HepG2 (cell line): ENCODE measurements around the gene PIK3R5. TPM values are rescaled to one million over a fixed set of nuclear protein-coding genes. Genes with fewer than 3 reads are reported as not detected.

ENCODE experiments used
- ATAC-seq: fragments of 200-7000 bp; cut with Tn5 transposase; 3 replicates; pipeline ENCODE4 v1.9.1; 2020; ENCODE audit warnings: mild to moderate bottlenecking, moderate library complexity
- BruUV-seq: library from RNA; stranded (reverse); fragments of 400-500 nt; replicated peaks from 2 replicates; lab custom pipeline; 2021; lab: Mats Ljungman, UMichigan
- CTCF ChIA-PET: fragments of 300-600 bp; formaldehyde crosslinking; extraction: SDS; loops from one replicate; lab custom pipeline; 2021; ENCODE audit warnings: low total read pairs, inconsistent platforms, low intra/inter-chr PET ratio; lab: Yijun Ruan, JAX
- POLR2A ChIA-PET: fragments of 350-600 bp; sonication (Branson Sonifier 250); formaldehyde crosslinking; loops from one replicate; lab custom pipeline; 2020; ENCODE audit warnings: antibody characterized with exemption, inconsistent platforms; lab: Yijun Ruan, JAX
- DNase-seq: peaks from one replicate; pipeline ENCODE4 v3.0.0-alpha.2; 2015; ENCODE audit warnings: low spot score
- FAIRE-seq: peaks from 3 replicates; lab custom pipeline; 2011; peaks lifted over from hg19 to GRCh38; lab: Jason Lieb, UNC
- H2AFZ ChIP-seq: one replicate; pipeline ENCODE4 v1.6.1; 2011; ENCODE audit warnings: low read length, inconsistent platforms
- H3K27ac ChIP-seq: fragments of 300-600 bp; 3 replicates; pipeline ENCODE4 v1.8.0; 2011; ENCODE audit warnings: mixed run types, mild to moderate bottlenecking, mixed read lengths, low read length, inconsistent platforms; ENCODE audit not compliant: insufficient read depth; ENCODE audit errors: extremely low read length
- H3K27me3 ChIP-seq, 2 experiments: fragments of 200-600 bp in 1 of 2; 2 replicates in 1 of 2; 3 replicates in 1 of 2; pipeline versions ENCODE4 v1.6.0 to v1.8.0; 2011; ENCODE audit warnings: low read length in 2 of 2, mild to moderate bottlenecking in 2 of 2, moderate library complexity in 2 of 2, inconsistent platforms in 1 of 2; ENCODE audit not compliant: insufficient read depth in 2 of 2, control insufficient read depth in 1 of 2
- H3K36me3 ChIP-seq, 2 experiments: fragments of 200-600 bp in 1 of 2; replicated peaks in 1 of 2; 2 replicates in 1 of 2; 3 replicates in 1 of 2; pipeline versions ENCODE4 v1.5.1 to v1.8.0; 2011; ENCODE audit warnings: low read length in 2 of 2, inconsistent platforms in 1 of 2; ENCODE audit not compliant: insufficient read depth in 2 of 2, control insufficient read depth in 1 of 2
- H3K4me1 ChIP-seq: 2 replicates; pipeline ENCODE4 v1.5.1; 2012; ENCODE audit warnings: low read length, inconsistent platforms; ENCODE audit not compliant: insufficient read depth
- H3K4me2 ChIP-seq: 2 replicates; pipeline ENCODE4 v1.6.0; 2011; ENCODE audit warnings: low read depth, low read length, inconsistent platforms
- H3K4me3 ChIP-seq, 3 experiments: fragments of 200-600 bp in 1 of 3; sonication (generic), shearing (Covaris generic) in 1 of 3; replicated peaks in 1 of 3; 2 replicates each; pipeline ENCODE4 v1.5.1; 2011 to 2016; ENCODE audit warnings: low read length in 3 of 3, inconsistent platforms in 2 of 3, low read depth in 2 of 3, mild to moderate bottlenecking in 2 of 3, control low read depth in 1 of 3, mixed read lengths in 1 of 3; ENCODE audit not compliant: insufficient read depth in 1 of 3
- H3K79me2 ChIP-seq: one replicate; pipeline ENCODE4 v1.6.1; 2011; ENCODE audit warnings: low read length, inconsistent platforms; ENCODE audit not compliant: insufficient read depth
- H3K9ac ChIP-seq: 2 replicates; pipeline ENCODE4 v1.6.0; 2011; ENCODE audit warnings: mild to moderate bottlenecking, low read depth, low read length, inconsistent platforms; ENCODE audit not compliant: insufficient read depth
- H3K9me3 ChIP-seq: 2 replicates; pipeline ENCODE4 v1.5.1; 2012; ENCODE audit warnings: mild to moderate bottlenecking, low read length
- H4K20me1 ChIP-seq: 2 replicates; pipeline ENCODE4 v1.6.0; 2011; ENCODE audit warnings: inconsistent platforms, mild to moderate bottlenecking, low read length, moderate library complexity; ENCODE audit not compliant: insufficient read depth
- ATF7-NPFF ChIP-seq: sonication (generic); formaldehyde crosslinking; IDR thresholded peaks from 2 replicates; pipeline ENCODE4 v1.8.1; 2023; ENCODE audit warnings: mild to moderate bottlenecking, low read depth, missing genetic modification reagents, moderate library complexity
- GATAD1 ChIP-seq: IDR thresholded peaks from 2 replicates; pipeline ENCODE4 v1.6.1; 2016; ENCODE audit warnings: missing genetic modification reagents, missing compliant biosample characterization
- HNRNPK ChIP-seq: fragments of 200-400 bp; formaldehyde crosslinking; IDR thresholded peaks from 2 replicates; pipeline ENCODE4 v1.6.1; 2018; ENCODE audit warnings: low read length, low read depth, moderate library complexity, mild to moderate bottlenecking; ENCODE audit not compliant: poor library complexity, severe bottlenecking
- HNRNPUL1 ChIP-seq: fragments of 200-400 bp; formaldehyde crosslinking; IDR thresholded peaks from 2 replicates; pipeline ENCODE4 v1.6.1; 2017; ENCODE audit warnings: low read depth, mild to moderate bottlenecking, low read length, moderate library complexity
- NAIF1 ChIP-seq: sonication (generic); formaldehyde crosslinking; IDR thresholded peaks from 2 replicates; pipeline ENCODE4 v1.5.0; 2020; ENCODE audit warnings: mild to moderate bottlenecking, missing genetic modification reagents, borderline replicate concordance
- NR1H2 ChIP-seq: sonication (generic); formaldehyde crosslinking; IDR thresholded peaks from 2 replicates; pipeline ENCODE4 v1.8.1; 2022; ENCODE audit warnings: low read depth, missing genetic modification reagents, borderline replicate concordance
- RAD51 ChIP-seq: fragments of 450-650 bp; IDR thresholded peaks from 2 replicates; pipeline ENCODE4 v1.6.1; 2016; ENCODE audit warnings: borderline replicate concordance
- SKIL ChIP-seq: sonication (generic); formaldehyde crosslinking; IDR thresholded peaks from 2 replicates; pipeline ENCODE4 v1.8.0; 2022; ENCODE audit warnings: missing genetic modification reagents, mild to moderate bottlenecking, moderate library complexity, borderline replicate concordance
- TIGD3 ChIP-seq: sonication (generic); formaldehyde crosslinking; IDR thresholded peaks from 2 replicates; pipeline ENCODE4 v1.5.1; 2020; ENCODE audit warnings: mild to moderate bottlenecking, missing genetic modification reagents, borderline replicate concordance
- ZNF460 ChIP-seq: sonication (generic); formaldehyde crosslinking; IDR thresholded peaks from 2 replicates; pipeline ENCODE4 v1.5.1; 2020; ENCODE audit warnings: missing genetic modification reagents, mild to moderate bottlenecking, borderline replicate concordance
- ZNF589 ChIP-seq: sonication (generic); formaldehyde crosslinking; conservative IDR thresholded peaks from 2 replicates; pipeline ENCODE4 v1.8.0; 2022; ENCODE audit warnings: mild to moderate bottlenecking, moderate library complexity, missing genetic modification reagents
- WGBS: methylation state at CpG from one replicate; pipeline ENCODE4 v1.1.6; 2017; ENCODE audit warnings: low lambda C conversion rate; 5-methylcytosine and 5-hydroxymethylcytosine counted together
- in situ Hi-C: cut with HindIII; loops from 2 replicates; pipeline ENCODE4 v1.10.0; 2017; ENCODE audit warnings: low pct_unique_long_range_greater_than_20kb; ENCODE audit not compliant: extremely low pct_ligation_motif_present
- intact Hi-C: fragments of 100-400 bp; cut with micrococcal nuclease; formaldehyde crosslinking; loops from one replicate; pipeline ENCODE4 v1.10.0; 2022; ENCODE audit not compliant: unreplicated experiment
- polyA plus RNA-seq, 8 experiments: library from polyadenylated mRNA; depleted of rRNA in 3 of 8; stranded (reverse) in 7 of 8; unstranded in 1 of 8; fragments of >200 nt; fragmentation: Illumina TruSeq in 4 of 8; extraction: Trizol in 4 of 8; gene quantifications; 2 replicates each; pipeline versions ENCODE4 v1.2.1 to v1.2.3, GENCODE V29; 2011 to 2016; ENCODE audit warnings: low read depth in 4 of 8, missing spikeins in 1 of 8, mixed read lengths in 1 of 8; ENCODE audit not compliant: insufficient read depth in 1 of 8
- total RNA-seq, 5 experiments: library from RNA; depleted of rRNA; stranded (reverse); fragments of >200 nt; fragmentation: Illumina TruSeq; extraction: Trizol; gene quantifications; 2 replicates each; pipeline ENCODE4 v1.2.3, GENCODE V29; 2016; ENCODE audit warnings: low read depth in 1 of 5

Gene PIK3R5
- total and polyA plus RNA-seq, 2 of the 13 experiments (the other 11 are each of a cell fraction or from before 2014, with no cell fraction given), result not detected

- Histone ChIP-seq H3K4me2 (no peak overlapping the region), H3K27ac (no peak overlapping the region), H3K4me3 (no peak overlapping the region), H3K36me3 (no peaks in the 10 kb centered on the region), H3K27me3 (peaks cover 0 to 3% of the 10 kb centered on the region in 2 experiments; a peak in 1 of 5 replicates), H3K9me3 (no peaks in the 10 kb centered on the region)
- DNase-seq (no peak), ATAC-seq (no peak)
- CTCF ChIA-PET, result no interaction called here
- POLR2A ChIA-PET, result no interaction called here
- intact Hi-C loops, result no loop called here
- BruUV-seq, result no TSS peak
- TF ChIP-seq HNRNPK (peak; percentile 10), NAIF1 (CRISPR knock-in tag) (no peak), NR1H2 (CRISPR knock-in tag) (no peak)
- TF ChIP-seq, all 625 proteins: peak for 1
- FAIRE-seq, result no peak
- in situ Hi-C loops, result loop anchor here (25.0 kb wide), 1 partner anchor 308 kb away; no protein-coding TSS in a partner anchor
- no peak overlapping the region for H3K9ac ChIP-seq
- no peaks in the 10 kb centered on the region for H3K4me1 ChIP-seq
- H4K20me1 ChIP-seq, result no peaks in the 10 kb centered on the region
- H2AFZ ChIP-seq, result no peak overlapping the region
- no peaks in the 10 kb centered on the region for H3K79me2 ChIP-seq
Measured at GRCh38 chr17:8979715-8980114, 14.2 kb upstream of the PIK3R5 start.

- TF ChIP-seq HNRNPUL1, result no peak
- no peak for TF ChIP-seq ATF7-NPFF (CRISPR knock-in tag)
- no peak for TF ChIP-seq RAD51
- TF ChIP-seq GATAD1 (CRISPR knock-in tag), result no peak
- no peak for TF ChIP-seq ZNF460 (CRISPR knock-in tag)
- no peak for TF ChIP-seq SKIL (CRISPR knock-in tag)
- no peak for TF ChIP-seq TIGD3 (CRISPR knock-in tag)
- TF ChIP-seq ZNF589 (CRISPR knock-in tag), result no peak
- BruUV-seq, result no TSS peak
- in situ Hi-C loops, result loop anchor here (25.0 kb wide), 1 partner anchor 311 kb away; no protein-coding TSS in a partner anchor
Measured at GRCh38 chr17:8976638-8977037, 11.1 kb upstream of the PIK3R5 start.

More at GRCh38 chr17:8976638-8977037, 11.1 kb upstream of the PIK3R5 start:
- no peak overlapping the region for H3K4me2 ChIP-seq
- H4K20me1 ChIP-seq, result no peaks in the 10 kb centered on the region
- POLR2A ChIA-PET, result no interaction called here
- WGBS, result 5% methylated on average over 1 of the region's 1 CpG
- no peak overlapping the region for H3K9ac ChIP-seq
- ATAC-seq (no peak), DNase-seq (no peak), FAIRE-seq (no peak)
- no peak overlapping the region for H3K27ac ChIP-seq
- H3K9me3 ChIP-seq, result no peaks in the 10 kb centered on the region
- CTCF ChIA-PET, result no interaction called here
- no peaks in the 10 kb centered on the region for H3K79me2 ChIP-seq
- no peaks in the 10 kb centered on the region for H3K4me1 ChIP-seq
- intact Hi-C loops, result no loop called here
- H3K36me3 ChIP-seq, result no peaks in the 10 kb centered on the region
- no peak overlapping the region for H3K4me3 ChIP-seq
- no peaks in the 10 kb centered on the region for H3K27me3 ChIP-seq
- H2AFZ ChIP-seq, result no peak overlapping the region
